Mammary epithelial cell (primary cell): ENCODE results near the gene OR4M2.
"Not testable (repeated sequence)": the region's sequence is repeated elsewhere in the genome, so short reads cannot be mapped to it uniquely, and the experiment has no call there.

Experiments
- EZH2 ChIP-seq: IDR thresholded peaks from 2 replicates; pipeline ENCODE4 v1.6.1; 2012; ENCODE audit warnings: low read length, inconsistent platforms, borderline replicate concordance
- TF ChIP-seq, protein P1 (sequence below), 2 donors: IDR thresholded peaks in 1 of 2; conservative IDR thresholded peaks in 1 of 2; 2 replicates each; pipeline ENCODE4 v1.5.1; 2011 to 2012; ENCODE audit warnings: inconsistent platforms in 2 of 2, low read length in 2 of 2, mild to moderate bottlenecking in 2 of 2, control low read depth in 1 of 2, low read depth in 1 of 2; ENCODE audit not compliant: insufficient read depth in 1 of 2; ENCODE audit errors: extremely low read depth in 1 of 2

DNA sequence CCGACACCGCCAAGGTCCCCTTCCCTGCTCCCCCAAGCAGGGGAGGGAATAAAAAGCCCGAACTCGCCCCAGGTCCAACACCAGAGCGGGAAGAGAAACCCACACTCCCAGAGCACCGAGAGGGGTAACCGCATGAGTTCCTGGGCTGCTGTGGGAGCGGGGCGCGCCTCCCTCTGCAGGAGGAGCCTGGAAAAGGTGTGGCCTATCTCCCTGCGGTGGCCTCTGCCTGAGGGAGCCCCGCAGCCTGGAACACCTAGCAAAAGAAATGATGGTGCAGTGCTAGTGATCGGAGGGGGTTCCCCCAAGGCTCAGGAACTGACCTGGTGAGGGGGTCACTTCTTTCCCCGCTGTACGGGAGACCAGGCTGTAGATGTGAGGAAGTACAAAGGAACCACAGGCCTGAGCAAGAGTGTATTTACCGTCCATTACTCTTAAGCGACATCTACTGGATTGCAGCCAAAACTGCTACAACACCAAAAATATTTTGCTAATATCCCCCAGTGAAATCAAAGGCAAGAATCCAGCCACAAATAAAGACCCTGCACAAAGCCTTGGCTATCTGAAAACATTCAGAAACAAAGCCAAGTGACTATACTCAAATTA, 19.1 kb downstream of the OR4M2 start:
- TF ChIP-seq, protein P1, sequence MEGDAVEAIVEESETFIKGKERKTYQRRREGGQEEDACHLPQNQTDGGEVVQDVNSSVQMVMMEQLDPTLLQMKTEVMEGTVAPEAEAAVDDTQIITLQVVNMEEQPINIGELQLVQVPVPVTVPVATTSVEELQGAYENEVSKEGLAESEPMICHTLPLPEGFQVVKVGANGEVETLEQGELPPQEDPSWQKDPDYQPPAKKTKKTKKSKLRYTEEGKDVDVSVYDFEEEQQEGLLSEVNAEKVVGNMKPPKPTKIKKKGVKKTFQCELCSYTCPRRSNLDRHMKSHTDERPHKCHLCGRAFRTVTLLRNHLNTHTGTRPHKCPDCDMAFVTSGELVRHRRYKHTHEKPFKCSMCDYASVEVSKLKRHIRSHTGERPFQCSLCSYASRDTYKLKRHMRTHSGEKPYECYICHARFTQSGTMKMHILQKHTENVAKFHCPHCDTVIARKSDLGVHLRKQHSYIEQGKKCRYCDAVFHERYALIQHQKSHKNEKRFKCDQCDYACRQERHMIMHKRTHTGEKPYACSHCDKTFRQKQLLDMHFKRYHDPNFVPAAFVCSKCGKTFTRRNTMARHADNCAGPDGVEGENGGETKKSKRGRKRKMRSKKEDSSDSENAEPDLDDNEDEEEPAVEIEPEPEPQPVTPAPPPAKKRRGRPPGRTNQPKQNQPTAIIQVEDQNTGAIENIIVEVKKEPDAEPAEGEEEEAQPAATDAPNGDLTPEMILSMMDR (conservative IDR thresholded peaks at IDR 0.05 in 1 of 2, IDR thresholded peaks at IDR 0.05 in 1 of 2; ENCODE audit: extremely low read depth in 1 of 2, insufficient read depth in 1 of 2, low read depth in 1 of 2, low read length in 2 of 2), result not testable (repeated sequence)
- not testable (repeated sequence) for TF ChIP-seq EZH2
